CD4-positive, alpha-beta T cell treated with Interleukin-4 for 1 hour (primary cell): Measurements from ENCODE around the gene PIH1D1.

Experiments
- DNase-seq, 2 donors: peaks; one replicate each; pipeline ENCODE4 v3.0.0-alpha.2; 2020 to 2022

PIH1D1 gene

DNA sequence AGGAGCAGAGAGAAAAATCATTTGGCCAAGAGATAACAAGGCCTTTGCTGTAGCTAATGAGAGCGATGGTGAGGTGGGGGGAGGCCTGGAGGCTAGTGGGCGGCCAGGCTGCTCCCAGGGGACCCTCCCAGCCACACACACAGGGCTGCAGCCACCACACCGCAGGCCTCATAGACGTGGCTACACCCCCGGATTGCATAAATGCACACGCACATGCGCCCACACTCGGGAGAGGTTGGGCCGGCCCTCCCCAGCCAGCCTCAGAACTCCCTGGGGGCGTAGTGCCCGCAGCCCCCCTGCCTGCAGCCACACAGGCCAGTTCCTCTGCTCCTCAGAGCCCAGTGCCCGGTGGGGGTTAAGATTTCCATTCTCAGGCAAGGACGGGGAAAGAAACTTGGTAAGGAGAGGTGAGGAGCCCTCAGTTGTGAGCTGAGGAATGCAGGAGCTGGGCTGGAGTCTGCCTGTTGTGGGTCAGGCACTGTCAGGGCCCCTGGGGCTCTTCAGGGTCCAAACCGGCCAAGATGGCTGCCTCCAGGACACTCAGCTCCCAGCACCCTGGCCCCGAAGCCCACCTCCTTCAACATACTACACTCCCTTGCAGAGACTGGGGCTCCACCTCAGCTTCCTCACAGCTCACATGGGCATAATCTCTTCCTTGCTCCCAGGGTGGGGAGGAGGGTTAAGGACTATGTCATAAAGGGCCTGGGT, 36.4 kb downstream of the PIH1D1 start:
- DNase-seq, result no peak

DNA sequence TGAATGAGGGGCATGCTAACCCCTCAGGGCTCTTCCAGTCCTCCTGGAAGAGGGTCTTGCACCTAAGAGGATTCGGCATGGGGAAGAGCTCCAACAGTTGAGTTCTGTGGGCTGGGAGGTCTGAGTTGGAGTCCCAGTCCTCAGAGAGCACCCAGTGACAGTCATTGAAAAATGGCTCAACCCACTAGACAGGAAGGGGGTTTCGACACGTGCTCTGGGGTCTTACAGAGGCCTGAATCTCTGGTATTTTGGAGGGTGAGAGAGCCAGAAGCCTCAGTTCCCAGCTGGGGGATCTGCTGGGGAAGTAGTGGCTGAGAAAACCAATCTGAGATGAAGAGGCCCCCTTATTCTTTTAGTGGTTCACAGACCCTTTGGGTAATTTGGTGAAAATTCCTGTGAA, 37.4 kb downstream of the PIH1D1 start:
- no peak for DNase-seq

DNA sequence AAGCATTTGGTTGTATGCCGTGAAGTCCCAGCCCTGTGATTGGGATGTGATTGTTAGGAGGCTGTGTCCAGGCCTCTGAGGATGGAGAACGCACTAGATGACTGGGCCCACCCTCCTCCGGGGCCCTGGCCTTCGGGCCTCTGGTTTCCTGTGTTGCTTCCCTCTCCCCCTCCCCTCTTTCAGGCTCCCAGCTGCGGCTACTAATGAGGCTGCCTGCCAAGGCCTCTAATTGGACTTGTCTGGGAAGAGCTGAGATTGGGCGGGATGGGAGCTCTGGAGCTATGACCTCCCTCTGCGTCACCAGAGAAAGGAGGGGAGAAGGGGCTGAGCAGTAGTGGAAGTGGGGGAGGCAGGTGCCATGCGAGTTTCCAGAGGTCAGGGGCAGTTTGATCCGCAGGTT, 38.3 kb downstream of the PIH1D1 start:
- DNase-seq, result no peak

DNA sequence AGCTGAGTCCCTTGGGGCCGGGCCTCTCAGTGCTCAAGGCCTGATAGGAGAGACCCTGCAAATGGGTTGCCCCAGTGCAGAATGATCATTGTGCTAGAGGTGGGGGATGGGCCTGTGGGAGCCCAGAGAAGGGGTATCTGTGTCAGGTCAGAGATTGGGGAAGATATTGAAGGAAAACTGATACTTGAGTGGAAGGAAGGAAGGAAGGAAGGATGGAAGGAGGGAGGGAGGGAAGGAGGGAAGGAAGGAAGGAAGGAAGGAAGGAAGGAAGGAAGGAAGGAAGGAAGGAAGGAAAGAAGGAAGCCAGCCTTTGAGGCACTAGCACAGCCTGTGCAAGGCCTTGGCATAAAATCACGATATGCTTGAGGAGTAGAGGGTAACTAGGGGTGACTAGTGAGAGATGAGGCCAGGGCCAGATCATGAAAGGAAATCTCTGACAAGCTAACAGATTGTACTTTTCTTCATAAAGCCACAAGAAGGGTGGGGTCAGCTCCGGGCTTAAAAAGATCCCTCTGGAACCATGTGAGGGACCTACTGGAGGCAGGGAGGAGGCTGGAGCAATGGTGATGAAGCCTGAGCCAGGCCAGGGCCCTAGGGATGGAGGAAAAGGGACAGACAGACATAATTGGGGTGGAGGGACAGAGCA, 39.8 kb downstream of the PIH1D1 start:
- DNase-seq, result no peak

DNA sequence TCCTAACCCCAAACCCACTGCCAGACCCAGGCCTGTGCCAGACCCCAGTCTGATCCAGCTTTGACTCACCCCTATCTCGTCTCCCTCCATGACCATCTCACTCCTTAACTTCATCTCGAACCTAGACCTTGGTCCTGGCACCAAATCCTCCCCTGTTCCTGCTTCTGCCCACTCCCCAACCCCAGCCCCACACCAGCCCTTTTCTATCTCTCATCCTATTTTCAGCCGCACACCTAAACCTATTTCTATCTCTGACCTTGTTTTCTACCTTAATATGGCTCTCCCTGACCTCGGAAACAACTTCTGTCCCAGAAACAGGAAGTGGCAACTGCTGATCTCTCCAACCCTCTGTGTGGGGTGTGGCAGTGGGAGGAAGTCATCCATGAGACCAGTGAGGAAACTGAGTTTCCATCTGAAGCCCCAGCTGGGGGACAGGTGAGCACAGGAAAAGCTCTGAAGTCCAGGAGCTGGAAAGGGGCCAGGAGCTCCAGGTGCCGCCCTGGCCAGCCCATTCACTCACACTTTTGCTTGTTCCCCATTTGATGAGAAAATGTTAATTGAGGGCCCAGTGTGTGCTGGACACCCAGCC, 42.1 kb downstream of the PIH1D1 start:
- DNase-seq, result peak; percentile 44 to 51

DNA sequence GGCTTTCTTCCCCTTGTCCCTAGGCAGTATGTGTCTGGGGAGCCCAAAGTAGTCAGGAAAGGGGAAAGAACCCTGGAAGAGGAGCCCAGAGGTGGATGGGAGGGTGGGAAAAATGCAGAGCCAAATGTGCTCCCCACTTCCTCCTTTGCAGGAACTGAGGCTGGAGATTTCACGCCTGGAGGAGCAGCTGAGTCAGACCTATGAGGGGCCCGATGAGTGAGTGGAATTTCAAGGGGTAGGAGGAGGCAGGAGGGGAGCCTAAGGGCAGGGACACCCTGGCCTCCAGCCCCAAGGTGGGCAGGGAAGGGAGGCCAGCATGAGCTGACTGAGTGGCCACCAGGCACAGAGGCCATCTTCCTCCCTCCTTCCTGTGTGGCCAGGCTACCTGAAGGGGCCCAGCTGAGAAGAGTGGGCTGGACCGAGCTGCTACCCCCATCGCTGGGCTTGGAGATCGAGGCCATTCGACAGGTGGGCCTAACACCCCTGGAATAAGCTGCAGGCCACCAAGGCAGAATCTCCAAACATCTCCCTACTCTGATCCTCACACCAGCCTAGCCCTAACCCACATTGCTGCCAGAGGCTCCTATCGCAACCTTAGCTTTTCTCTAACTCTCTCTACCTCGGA, 42.7 kb downstream of the PIH1D1 start:
- no peak for DNase-seq

DNA sequence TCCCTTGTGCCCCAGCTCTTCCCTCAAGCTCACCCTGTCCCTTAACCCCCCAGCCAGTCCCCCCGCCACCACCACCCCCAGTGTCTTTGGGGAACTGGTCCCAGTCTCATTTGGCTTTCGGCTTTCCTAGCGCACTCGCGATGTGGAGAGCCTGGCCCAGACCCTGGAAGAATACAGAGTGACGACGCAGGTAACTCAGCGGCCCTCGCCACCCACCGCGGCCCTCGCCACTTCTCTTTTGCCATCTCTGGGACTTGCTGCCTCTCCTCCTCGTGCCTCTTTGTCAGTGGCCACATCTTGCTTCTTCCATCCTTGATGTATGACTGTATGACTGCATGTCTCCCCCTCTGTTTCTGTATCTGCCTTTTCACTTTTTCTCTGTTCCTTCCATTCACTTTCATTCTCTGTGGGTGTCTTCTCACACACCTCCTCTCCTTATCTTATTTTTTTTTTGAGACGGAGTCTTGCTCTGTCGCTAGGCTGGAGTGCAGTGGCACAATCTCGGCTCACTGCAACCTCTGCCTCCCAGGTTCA, 44.1 kb downstream of the PIH1D1 start:
- DNase-seq, result no peak

DNA sequence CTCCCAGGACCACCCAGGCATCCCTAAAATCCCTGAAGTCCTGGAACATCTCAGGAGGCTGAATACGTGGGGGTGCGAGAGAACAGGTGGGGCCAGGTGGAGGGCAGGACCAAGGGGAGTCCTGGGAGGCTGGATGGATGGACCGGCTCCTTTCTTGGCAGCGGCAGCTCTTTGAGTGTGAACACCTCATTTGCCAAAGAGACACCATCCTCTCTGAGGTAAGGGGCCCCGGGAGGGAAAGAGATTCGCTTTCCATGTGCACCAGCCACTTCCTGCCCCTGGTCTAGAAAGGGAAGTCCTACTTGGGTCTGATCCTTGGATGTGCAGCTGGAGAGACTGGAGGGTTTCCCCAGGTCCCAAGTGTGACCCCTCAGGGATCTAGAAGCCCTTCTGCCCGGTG, 44.5 kb downstream of the PIH1D1 start:
- no peak for DNase-seq

DNA sequence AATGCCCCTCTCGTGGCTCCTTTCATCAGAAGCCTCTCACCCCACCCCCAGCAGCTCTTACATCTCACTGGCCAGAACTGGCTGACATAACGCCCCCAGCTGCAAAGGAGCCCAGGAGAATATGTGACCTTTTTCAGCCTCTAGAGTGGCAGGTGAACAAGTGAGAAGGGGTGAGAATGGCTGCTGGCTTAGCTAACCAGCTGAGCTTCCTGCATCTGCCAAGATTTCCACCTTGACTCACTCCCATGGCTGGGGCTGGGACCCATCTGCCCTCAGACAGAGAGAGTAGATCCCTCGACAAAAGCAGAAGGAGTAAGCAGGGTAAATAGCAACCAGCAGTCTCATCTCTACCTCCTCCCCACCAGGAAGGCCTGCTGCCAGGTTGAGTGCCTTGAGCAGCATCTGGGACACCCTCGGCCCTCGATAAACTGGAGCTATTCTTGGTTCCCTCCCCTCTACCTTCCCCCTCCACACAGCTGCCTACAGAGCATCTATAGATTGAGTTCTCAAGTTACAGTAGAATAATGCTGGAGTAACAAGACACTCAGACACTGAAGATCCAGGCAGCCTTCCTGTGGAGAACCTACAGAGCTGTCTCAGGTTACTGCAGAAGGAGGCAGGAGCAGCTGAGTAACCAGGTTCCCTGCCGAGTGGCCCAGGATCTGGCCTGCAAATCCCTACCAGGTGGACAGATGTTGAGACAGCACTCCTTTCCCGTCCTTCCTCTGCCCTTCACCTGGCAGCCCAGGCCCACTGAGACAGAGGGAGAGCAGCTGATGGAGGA, 48.0 kb downstream of the PIH1D1 start:
- peak in 1 of 2 donors; percentile 41 for DNase-seq

DNA sequence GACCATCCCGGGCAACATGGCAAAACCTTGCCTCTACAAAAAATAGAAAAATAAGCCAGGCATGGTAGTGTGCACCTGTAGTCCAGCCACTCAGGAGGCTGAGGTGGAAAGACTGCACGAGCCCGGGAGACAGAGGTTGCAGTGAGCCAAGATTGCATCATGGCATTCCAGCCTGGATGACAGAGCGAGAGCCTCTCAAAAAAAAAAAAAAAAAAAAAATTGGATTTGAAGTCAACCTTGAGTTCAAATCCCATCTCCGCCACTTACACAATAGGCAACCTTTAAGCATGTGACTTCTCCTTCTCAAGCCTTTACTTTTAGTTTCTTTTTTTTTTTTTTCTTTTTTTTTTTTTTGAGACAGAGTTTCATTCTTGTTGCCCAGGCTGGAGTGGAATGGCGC, 51.6 kb downstream of the PIH1D1 start:
- no peak for DNase-seq

DNA sequence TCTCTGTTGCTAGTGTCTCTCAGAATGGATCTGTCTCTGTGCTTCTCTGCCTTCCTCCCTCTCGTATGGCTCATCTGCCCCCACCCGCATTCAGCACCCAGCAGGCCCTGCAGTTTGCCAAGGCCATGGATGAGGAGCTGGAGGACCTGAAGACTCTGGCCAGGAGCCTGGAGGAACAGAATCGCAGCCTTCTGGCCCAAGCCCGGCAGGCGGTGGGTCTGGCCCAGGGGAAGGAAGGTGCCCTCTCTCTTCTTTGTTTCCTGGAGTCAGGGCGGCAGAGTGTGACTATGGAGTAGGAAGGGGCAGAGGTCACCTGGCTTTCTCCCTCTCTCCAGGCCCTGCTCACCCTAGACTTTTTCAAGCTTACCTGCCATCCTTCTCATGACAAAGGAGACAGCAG, 52.7 kb downstream of the PIH1D1 start:
- DNase-seq, result no peak

DNA sequence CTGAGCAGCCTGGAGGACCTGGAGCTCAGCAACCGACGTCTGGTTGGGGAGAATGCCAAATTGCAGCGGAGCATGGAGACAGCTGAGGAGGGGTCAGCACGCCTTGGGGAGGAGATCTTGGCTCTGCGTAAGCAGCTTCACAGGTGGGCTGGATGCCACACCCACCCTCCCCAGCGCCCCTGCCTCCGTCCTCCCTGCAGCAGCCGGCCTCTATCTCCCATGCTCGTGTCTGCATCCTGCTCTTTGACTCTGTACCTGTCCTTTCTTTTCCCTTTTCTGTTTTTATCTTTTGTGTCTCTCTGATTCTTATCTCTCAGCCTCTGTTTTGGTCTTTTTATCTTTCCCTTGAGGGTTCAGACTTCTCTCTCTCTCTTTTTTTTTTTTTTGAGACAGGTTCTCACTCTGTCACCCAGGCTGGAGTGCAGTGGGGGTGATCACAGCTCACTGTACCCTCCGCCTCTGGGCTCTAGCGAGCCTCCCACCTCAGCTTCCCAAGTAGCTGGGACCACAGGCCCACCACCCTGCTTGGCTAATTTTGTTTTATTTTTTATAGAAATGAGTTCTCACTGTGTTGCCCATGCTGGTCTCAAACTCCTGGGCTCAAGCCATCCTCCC, 53.5 kb downstream of the PIH1D1 start:
- no peak for DNase-seq

DNA sequence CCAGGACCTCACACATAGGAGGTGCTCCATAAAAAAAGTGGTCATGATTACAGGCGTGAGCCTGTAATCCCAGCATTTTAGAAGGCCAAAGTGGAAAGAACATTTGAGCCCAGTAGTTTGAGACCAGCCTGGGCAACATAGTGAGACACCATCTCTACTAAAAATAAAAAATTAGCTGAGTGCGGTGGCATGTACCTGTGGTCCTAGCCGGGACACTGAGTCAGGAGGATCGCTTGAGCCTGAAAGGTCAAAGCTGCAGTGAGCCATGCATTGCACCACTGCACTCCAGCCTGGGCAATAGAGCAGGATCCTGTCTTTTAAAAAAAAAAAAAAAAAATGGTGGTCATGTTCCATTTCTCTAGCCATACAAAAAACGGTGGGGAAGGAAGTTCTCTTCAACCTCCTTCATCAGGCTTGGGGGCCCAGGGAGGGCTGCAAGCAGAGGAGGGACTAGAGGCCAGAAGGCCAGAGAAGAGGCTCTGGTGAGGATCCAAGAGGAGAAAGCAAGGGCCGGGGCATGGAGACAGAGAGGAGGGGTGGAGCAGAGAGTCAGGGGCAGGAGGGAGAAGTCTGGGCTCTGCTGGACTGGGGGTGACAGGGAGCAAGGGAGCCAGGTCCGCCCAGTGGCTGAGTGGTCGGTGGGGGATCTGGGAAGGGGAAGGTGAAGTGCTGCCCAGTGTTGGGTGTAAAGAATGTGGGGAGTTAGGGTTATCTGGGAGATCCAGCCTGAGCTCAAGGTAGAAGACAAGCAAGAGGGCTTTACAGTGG, 54.7 kb downstream of the PIH1D1 start:
- no peak for DNase-seq
